GM21723 (cell line): ENCODE measurements around the gene GUCA2B.

Source experiments
- ATAC-seq: cut with Tn5 transposase; IDR thresholded peaks from one replicate; pipeline ENCODE4 v1.9.1; 2021; ENCODE audit warnings: mild to moderate bottlenecking, moderate library complexity; ENCODE audit not compliant: unreplicated experiment

Gene GUCA2B

DNA sequence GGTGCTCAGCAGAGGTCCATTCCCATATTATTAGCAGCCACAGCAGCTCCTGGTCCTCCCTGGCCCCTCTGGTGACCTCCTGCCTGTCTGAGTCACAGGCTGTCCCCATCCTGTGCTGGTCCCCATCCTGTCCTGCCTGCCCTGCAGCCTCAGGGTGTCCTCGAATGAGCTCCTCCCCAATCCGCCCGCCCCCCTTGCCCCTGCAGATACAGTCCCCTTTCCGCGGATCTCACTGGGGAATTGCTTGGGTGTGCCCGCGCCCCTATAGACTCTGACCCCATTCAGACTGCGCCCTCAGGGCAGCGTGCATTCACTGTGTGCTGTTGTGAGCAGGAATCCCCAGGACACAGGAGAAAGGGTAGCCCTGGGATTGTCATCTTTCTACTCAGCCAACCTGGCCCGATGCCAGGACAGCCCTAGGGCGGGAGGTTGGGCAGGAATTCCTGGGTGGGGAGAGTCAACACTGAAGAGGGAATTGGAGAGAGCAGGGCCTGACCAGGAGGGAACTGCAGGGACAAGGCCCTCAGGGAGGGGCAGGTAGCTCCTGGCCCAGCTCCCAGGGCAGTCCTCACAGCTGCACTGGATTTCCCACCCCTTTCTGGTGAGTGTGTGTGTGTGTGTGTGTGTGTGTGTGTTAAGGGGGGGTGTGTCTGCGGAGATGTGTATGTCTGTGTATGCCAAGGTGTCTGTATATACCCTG, 12.5 kb downstream of the GUCA2B start:
- no peak for ATAC-seq

DNA sequence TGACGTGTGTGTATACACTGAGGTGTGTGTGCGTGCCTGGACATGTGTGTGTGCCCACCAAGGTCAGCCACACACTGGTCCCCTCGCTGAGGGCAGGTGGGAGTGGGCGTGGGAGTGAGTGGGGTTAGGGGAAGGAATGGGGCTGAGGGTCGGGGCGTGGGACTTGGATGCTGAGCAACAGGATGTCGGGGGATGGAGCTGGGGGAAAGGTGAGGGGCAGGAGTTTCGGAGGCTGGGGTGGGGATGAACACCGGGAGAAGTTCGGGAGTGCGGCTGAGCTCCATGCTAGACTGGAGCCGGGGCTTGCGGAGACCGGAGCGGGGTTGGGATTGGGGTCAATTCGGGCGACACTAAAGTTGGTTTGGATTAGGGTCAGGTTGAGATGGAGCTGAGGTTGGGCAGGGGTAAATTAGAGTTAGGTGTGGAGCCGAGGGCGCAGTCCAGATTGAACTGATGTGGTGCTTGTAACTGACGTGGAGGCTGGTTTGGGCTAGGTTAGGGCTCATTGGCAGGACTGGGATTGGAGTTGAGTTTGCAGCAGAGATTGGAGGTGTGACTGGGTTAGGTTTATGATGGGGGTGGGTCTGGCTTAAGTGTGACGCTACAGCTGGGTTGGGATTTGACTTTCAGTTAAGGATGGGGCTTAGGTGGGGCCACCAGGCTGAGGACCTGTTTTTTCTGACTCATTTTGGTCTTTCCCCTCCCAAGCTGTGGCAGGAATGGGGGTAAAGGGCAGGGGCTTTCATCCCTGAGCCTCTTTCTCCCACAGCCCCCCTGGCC, 14.6 kb downstream of the GUCA2B start:
- no peak for ATAC-seq

DNA sequence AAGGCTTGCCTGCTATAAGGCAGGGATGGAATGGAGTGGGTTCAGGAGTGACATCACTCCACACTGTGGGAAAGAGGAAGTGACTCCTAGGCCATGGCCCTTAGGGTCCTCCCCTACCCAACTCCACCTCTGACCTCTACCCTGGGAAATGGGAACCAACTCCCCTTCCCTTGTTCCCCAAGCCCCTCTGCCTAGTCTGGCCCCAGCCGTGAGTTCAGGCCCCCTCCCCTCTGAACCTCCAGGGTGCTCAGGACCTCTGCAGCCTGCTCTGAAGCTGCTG, 15.1 kb downstream of the GUCA2B start:
- ATAC-seq, result no peak

DNA sequence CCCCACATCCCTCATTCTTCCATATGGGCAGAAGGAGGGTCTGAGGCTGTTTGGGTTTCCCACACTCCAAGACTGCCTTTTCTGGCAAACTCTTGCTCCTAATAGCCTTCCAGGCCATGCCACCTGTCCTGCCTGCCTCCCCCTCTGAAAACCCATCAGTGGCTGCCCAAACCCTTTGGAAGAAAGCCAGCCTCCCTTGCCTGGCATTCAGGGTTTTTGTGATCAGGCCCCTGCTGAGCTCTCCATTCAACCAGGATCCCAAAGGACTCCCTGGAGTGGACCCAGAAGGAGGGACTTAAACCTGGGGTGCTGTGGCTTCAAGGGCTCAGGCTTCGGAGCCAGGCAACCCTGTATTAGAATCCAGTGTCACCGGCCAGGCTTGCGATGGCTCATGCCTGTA, 15.6 kb downstream of the GUCA2B start:
- ATAC-seq, result no peak

DNA sequence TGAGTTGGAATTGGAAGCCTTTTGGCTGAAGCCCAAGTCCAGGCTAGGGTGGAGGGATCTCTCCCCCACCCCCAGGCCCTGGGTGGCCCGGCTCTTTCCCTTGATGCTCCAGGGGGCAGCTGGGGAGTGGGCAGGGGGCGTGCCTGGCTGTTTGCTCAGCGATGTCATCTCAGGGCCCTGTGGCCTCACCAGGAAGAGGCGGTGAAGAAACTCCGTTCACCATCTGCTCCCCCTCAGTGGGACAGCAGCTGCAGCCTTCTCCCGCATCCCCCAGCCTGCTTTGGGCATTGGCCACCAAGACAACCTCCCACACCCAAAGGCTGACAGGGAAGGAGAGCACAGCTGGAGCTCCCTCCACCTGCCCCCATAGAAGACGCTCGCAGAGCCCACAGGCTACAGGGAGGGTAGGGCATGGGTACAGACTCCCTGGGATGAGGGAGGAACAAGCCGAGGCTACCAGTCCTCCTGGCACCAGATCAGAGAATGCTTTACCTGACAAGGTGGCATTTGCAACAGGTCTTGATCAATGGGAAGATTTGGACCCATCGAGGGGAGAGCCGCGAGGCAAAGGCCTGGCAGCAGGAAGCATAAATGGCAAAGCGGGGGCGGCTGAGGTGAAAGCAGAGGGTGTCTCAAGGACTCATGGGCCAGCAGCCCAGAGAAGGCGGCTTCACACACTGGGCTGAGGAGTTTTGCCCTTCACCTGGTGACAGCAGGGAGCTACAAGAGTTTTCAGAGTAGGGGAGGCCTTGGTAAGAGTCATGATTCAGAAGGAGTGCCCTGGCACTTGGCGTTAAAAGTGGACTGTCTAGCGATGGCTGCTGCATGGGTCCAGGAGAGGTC, 17.8 kb downstream of the GUCA2B start:
- no peak for ATAC-seq

DNA sequence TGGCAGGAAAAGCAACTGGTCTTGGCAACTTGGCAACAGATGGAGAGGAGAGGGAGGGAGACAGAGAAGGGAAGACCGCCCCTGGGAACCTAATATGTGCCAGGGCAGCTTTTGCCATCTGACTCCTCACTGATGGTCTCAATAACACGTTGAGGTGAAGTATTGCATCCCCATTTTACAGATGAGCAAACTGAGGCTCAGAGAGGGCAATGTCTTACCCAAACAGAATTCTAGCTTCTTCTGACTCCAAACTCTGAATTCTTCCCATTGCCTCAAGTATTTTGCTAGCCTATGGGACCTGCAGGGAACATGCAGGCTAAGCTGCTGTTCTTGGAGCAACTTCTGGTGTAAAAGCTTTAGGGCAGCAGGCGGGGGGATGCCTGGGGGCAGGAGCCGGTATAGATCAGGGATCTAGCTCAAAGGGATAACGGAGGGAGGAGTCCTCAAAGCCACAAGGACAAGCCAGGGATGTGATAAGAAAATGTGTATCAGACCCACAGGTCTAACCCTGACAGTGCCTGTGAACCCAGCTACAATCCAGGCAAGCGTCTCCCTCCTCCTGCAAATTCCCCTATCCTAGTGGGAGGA, 18.6 kb downstream of the GUCA2B start:
- no peak for ATAC-seq

DNA sequence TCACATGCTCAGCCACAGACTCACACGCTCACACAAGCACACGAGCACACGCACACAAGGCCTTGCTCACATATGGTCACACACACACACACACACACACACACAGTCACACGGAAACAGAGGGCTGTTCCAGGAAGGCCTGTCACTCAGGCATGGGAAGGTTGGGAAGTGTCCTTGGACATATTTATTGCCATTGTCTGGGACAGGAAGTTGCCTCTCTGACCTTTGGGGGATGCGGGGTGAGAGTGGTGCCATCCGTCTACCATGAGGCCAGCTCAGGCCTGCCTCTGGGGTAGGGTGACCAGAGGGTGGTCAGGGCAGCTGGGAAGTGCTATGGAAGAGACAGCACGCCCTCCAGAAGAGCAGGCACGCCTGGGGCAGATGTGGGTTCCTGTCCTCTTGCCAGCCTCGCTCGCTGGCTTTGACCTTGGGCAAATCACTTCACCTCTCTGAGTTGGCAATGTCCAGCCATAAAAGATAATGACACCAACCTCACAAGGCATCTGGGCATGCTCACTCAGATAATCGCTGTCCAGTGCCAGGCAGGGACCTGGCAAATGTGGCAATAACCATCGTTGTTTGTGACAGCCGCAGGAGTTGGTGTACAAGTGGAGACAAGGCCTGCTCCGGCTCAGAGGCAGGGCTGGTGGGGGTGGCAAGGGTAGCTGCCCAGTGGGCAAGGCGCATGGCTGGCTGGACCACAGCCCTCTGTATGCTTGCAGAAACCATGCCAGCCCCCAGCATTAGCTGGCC, 19.3 kb downstream of the GUCA2B start:
- no peak for ATAC-seq

DNA sequence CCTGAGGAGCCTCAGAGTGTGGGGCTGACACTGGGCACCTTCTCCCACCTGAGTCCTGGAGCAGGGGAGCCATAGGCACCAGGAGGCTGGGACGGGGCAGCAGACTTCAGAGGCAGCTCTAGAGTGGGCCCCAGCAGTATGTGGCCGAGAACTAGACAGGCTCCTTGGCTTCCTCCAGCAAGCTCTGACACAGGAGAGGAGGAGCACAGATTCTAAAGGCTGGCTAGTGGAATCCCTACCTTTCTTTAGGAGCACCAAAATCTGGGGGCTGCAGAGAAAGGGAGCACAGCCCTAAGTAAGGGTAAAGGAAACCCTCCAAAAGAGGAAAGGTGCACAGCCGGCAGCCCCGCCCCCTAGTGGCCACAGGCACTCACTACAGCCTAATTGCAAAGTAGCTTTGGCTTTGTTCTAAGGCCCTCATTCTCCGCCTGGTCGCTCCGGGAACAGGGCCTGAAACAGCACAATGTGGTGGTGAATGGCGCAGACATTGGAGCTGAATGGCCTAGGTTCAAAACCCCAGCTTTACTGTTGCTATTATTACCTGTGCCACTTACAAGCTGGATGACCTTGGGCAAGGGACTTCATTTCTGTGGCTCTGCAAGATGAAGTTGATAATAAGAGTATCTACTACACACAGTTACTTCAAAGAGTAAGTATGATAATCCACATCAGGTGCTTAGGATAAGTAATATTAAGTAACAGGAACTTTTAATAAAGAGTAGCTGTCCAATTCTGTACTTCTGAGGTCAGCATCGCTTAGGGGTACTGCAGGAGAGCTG, 20.1 kb downstream of the GUCA2B start:
- ATAC-seq, result no peak

DNA sequence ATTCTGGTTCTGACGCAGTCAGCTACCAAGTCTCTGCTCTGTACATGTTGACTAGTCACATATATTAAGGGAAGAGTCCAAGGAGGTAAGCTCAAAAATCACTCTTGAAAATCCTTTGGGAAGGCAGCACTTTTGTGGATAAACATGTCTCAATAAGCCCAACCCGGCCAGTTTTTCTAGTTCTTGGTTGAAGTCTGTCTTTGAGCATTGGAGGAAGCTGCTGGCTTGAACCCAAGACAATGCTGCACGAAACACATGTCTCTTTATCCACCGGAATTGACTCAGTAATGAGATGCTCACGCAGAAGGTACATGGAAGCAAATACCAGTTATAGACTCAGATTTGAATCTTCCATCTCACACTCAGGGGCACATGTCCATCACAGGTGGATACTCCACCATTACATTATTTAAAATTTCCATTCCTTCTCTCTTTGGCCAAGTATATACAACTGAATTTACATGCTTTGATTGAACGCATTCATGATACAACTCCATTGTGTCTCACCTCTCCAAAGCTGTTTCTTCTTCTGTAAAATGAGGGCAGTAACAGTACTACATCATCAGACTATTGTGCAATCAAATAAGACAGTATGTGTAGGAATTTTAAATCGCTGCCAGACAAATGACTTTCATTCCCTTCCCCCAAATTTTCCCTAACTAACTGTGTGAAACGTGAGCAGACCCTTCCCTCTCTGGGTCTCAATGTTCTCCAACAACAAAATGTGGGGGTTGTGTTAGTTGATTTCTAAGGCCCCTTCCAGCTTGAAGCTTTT, 20.9 kb downstream of the GUCA2B start:
- no peak for ATAC-seq

DNA sequence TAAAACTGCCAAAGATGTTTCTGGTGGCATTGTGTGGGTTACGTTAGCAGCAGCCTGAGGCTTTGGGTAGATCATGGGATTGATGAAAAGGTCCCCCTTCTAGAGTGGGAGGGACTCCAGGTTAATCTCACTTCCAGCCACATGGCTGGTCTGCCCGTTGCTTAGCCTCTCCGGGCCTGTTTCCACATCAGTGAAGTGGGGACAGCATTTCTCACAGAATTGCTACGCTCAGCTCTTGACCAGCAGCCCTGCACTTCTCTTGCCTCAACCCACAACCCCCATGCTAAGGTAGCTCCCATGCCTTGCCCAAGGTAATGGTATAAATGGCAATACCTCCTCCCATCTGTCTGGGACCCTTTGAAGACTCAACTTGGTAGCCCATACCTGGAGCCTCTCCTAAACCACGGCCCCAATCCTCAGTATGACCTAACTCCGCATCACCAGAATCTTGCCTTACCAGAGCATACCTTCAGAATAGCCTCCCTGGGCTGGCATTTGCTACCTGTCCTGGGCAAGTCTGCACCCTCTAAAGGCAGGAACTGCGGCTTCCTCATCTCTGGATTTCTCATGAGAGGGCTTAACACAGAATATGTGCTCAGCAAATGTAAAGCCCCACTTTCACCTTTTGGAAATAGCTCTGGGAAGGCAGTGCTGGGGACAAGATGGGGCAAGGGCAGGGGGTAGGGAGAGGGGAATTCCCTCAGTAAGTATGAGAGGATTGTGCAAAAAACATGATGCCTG, 22.3 kb downstream of the GUCA2B start:
- ATAC-seq, result no peak

DNA sequence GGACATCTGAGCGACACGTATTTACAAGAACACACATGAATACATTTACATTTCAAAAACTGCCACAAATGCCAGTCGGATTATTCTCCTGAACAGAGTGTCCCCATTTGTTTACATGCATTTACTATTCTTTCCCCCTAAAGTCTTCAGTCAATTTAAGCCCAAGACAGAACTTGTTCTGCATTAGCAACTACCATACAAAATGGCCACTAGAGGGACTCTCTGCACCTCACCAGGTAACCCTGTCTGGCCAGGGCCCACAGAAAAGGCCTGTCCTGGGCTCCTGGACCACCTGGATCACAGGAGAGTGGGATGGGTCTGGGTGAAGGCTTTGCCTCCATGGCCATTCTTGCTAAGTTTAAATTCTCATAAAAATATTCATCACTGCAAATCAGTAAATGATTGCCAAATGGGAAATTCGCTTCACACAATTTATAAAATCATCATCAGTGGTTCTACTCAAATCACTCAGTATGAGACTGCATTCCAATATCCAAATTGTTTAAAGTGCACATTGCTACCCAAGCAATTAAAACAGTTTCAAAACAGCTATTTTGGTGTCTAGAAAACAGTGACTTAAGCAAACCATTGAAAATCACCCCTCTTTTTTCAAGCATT, 23.8 kb downstream of the GUCA2B start:
- no peak for ATAC-seq

DNA sequence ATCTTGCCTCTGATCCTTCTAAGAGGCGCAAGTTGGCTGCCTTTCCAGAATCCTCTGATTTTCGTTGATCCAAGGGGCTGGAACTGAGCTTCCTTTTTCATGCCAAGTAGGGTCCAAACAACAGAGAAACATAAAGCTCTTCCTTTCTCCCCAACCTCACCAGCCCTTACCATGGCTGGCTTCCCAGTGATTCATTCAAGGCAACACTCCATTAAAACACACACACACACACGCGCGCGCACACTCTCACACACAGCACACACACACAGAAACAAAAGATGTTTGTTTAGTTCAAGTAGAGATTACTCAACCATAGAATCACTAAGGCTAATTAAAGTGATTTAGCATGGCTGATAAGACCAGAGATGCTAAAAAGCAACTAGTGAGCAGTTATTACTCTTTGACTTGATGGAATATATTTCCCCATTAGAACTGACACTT, 24.4 kb downstream of the GUCA2B start:
- ATAC-seq, result no peak

DNA sequence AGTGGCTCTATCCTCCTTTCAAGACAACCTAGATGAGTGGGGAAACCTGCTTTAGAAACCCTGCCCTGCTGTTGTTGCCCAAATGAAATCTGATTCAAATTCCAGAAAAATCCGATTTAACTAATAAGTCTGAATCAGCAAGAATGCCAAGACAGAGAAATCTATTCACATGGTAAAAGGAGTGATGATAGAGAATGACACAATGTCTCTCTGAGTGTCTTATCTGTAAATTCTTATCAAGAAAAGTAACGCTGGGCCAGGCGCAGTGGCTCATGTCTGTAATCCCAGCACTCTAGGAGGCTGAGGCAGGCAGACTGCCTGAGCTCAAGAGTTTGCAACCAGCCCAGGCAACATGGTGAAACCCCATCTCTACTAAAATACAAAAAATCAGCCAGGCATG, 25.0 kb downstream of the GUCA2B start:
- no peak for ATAC-seq

DNA sequence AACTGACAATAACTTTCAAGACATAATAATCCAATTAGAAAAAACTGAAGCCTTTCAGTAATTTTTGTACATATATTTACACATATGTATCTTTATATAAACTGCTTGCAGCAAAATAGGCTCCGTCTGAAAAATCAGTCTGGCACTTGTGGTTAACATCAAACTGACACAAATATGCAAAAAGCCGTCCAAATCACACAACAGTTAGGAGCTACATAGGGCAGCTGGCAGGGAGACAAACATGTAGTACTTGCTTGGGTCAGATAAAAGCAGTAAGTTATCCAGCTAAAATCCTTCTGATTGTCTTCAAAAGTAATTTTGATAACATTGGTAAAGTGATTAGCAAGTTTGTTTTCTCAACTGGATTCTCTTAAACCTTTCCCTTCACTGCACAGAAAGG, 26.1 kb downstream of the GUCA2B start:
- no peak for ATAC-seq

DNA sequence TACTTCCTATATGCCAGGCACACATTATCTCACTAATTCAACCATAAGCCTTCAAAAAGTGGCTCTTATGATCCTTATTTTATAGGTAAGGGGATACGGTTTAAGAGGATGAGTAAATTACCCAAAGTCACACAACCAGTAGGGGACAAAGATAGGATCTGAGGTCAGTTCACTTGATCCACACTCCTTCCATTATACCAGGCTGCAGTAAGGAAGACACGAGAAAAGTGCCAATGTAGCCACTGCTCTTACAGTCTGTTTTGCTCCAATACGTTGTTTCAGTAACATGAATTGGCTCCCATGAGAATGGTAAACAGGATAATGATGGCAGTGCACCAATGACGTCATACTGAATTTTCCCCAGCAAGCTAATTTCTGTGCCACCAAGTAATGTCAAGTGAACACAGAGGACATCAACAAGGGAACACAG, 26.7 kb downstream of the GUCA2B start:
- no peak for ATAC-seq

DNA sequence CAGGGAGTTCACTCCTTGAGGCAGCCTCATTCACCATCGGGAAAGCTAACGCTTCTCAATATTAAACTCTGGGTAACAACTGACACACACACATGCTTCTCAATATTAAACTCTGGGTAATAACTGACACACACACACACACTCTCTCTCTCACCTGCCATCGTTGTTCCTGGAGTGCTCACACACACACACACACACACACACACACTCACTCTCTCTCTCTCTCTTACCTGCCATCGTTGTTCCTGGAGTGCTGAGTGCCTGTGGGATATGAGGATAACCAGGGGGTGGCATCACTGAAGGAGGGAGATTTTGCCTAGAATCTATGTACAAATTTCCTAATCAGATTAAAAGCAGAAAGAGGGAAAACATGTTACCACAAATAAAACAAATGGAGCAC, 28.5 kb downstream of the GUCA2B start:
- no peak for ATAC-seq

DNA sequence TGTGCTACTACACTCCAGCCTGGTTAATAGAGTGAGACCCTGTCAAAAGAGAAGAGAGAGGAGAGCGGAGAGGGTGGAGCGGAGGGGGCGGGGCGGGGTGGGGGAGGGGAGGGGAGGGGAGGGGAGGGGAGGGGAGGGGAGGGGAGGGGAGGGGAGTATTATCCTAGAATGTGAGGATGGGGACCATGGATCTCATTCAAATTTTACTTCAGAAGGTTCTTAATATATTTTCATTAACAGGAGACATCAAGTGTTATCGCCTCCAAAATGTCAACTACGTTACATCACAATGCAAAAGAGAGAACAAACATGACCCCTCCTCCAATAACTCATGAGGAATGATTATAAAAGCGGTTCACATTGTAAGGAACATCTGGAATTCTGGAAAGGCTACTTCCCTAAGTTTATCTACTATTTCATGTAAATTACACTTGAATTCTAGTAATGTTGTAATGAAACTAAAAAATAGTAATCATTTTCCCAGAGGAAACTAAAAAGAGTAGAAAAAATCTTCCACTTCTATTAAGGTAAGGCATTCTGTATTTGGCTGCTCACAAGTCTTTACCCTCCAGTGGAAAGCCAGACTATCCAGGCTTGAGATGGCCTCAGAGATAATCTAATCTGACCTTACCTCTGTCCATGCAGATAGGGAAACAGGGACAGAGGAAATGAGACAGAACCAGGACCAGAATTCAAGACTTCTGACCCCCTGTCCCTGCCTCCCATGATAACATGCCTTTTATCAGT, 30.2 kb downstream of the GUCA2B start:
- ATAC-seq, result no peak

DNA sequence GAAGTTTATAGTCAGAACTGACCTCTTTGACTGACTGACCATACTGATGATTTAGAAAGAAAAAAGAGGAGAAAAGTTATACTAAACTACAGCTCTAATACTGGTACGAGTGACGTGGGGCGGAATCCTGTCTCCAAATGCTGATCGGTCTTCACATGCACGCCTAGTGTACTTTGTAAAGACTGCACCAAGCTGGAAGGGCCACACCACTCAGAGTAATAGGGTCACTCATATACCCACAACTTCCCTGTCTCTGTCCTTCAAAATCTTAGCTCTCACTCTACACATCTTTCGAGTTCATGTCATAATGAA, 30.7 kb downstream of the GUCA2B start:
- ATAC-seq, result no peak
